Activated CD4-positive, alpha-beta T cell treated with anti-CD3 and anti-CD28 coated beads for 48 hours (primary cell): ENCODE measurements around the gene MAN2A1.
"Not testable (repeated sequence)": the region's sequence is repeated elsewhere in the genome, so short reads cannot be mapped to it uniquely, and the experiment has no call there.

Experiments used
- DNase-seq: peaks from one replicate; pipeline ENCODE4 v3.0.0-alpha.2; 2020

MAN2A1 gene

DNA sequence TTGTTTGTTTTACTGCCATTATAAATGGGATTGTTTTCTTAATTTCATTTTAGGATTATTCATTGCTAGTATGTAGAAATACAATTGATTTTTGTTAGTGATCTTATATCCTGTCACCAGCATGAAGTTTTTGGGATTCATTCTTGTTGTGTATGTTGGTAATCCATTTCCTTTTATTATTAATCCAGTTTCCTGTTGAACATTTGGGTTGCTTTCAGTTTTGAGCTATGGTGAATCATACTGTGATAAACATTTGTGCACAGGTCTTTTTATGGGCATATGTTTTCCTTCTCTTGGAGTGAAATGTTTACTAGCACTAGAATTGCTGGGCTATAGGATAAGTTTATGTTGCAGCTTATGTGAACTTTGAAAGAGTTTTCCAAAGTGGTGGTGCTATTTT, 69.6 kb downstream of the MAN2A1 start:
- no peak for DNase-seq

DNA sequence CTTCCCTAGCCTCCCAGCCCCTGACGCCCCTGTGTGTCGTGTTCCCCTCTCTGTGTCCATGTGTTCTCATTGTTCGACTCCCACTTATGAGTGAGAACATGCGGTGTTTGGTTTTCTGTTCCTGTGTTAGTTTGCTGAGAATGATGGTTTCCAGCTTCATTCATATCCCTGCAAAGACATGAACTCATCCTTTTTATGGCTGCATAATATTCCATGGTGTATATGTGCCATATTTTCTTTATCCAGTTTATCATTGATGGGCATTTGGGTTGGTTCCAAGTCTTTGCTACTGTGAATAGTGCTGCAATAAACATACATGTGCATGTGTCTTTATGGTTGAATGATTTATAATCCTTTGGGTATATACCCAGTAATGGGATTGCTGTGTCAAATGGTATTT, 70.4 kb downstream of the MAN2A1 start:
- DNase-seq: not testable (repeated sequence)

DNA sequence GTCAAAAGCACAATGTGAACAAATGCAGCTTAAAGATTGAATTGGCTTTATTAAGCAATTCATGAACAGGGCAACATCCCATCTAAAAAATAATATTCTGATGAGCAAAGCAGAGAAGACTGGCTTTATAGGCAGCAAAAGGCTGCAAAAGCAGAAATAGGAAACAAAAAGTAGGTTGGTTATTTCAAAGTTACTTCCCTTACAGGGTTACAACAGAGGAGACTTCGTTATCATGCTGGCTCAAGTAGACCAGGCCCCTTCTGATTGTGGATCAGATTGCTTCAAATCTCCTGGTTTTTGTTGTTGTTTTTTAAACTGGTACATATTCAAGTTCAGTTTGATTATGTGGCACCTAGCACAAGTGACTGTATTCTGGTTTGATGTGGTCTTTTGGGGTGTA, 73.1 kb downstream of the MAN2A1 start:
- no peak for DNase-seq

DNA sequence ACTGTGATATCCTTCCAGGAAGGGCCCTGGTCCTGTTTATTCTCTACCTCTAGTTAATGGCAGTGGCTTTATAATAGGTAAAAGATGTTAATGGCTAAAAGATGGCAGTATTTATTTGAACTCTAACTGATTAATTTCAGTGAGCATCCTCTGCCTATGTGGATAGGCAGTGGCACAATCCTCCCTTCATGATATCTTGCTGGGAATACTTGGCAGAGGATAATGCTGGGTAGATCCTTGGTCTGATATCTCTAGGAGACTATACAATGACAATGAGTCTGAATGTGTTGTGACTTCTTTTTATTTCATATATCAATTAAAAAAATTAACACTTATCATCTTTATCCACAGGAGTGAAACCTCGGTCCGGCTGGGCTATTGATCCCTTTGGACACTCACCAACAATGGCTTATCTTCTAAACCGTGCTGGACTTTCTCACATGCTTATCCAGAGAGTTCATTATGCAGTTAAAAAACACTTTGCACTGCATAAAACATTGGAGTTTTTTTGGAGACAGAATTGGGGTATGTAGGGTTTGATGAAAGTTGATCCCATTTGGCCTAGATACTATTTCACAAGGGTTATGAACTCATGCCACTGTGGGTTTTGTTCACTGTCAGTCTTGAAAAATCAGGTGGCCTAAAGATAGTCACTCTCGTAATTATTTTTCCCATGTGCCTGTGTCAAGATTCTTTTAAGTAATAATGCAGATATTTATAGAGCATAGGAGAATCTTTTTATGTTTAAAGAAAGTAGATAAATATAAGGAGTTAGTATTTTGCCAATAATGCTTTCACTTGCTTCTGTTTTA, 77.7 kb downstream of the MAN2A1 start:
- no peak for DNase-seq

DNA sequence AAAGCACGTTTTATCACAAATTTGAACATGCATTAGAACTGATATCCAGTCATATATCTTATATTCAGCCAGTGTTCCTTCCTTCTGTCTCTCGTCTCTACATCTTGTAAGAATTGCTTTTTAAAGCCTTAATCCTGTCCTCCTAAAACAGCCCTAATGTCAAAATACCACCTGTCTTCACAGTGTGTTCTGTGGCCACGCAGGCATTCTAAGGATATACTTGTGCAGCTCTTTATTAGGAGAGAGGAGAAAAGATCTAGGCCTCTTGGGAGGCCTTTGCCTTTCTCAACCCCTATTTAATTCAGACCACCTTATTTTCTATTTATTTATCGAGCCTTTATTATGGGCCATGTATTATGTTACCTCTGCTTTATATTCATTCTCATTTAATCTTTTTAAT, 78.3 kb downstream of the MAN2A1 start:
- no peak for DNase-seq

DNA sequence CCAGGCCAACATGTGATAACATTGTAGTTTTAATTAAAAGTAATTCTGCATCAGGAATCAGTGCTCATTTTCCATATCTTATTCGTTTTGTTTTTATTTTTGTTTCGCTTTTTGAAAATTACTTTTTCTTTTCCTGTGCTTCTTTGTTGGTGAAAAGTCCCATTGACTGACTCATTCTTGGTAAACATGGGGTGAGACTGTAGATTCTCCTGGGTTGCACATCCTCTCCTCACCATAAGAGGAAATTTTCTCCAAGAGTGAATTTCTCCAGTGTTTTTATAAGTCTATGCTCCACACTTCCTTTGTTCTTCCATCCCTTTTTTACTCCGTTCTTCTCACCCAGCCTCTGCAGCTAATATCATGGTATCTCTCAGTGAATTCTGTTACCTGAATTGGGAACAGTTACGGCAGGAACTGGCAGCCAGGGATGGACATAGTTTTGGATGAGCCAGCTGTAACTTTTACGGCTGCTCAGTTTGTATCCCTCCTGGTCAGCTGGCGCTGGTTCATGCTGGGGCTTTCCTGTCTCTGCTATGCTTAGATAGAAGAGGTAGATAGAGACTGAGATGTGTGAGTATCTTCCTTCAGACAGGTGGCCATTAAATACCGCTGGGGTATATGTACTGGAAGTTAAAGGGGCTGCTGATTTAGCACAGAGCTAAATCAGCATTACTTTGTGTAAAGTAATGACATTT, 80.0 kb downstream of the MAN2A1 start:
- no peak for DNase-seq

DNA sequence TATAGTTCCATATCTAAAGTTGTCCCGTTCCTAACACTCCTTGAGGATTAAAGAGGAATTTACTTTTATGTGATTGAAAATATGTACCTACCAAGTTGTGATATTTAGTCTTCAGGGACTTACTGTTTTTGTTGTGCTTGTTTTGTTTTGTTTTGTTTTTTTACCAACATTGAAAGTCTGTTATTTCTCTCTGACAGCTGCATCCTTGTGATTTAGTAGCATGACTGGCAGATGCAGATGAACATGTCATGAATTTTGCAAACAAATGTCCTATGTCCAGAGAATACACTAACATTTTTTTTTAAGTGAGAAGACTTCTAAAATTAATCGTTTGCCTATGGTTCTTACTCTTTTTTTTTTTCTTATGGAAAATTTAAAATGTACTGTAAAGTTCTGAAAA, 85.4 kb downstream of the MAN2A1 start:
- DNase-seq: no peak

DNA sequence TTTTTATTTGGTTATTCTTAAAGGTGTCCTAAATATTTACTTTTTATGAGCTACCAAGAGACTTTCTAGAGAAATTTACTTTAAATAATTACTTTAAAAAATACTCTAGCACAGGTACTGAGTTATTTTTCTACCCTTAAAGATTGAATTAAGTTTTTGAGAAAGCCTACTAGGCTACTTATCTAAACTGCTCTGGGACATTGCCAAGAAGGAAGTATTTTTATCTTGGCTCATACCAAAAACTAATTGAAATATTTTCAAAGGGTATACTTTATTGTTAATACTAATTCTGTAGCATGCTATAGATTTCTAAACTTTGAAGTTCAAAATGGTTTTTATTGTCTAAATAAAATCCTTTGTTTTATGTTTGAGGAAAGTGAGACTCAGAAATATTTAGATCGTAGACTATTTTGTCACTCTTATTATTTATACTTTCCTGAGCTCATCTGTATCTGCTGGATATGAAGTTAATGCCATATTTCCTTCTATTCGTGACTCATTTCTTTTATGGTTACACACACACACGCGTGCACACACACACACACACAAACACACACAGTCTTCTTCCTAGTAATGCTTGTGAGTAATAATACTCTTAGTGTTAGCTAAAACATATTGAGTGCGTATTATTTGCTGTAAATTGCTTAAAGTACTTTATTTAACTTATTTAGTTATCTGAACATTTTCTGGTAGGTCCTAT, 89.5 kb downstream of the MAN2A1 start:
- DNase-seq: no peak

DNA sequence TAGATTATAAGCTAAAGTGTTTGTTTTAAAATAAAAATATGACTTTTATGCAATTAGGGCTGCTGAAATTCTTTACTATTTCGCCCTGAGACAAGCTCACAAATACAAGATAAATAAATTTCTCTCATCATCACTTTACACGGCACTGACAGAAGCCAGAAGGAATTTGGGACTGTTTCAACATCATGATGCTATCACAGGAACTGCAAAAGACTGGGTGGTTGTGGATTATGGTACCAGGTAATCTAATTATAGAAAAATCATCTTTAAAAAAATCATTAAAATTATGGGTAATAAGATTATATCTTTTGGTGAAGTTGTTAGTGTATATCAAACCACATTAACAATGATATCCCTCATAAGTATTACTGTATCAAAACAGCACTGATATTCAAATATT, 95.0 kb downstream of the MAN2A1 start:
- DNase-seq: no peak

DNA sequence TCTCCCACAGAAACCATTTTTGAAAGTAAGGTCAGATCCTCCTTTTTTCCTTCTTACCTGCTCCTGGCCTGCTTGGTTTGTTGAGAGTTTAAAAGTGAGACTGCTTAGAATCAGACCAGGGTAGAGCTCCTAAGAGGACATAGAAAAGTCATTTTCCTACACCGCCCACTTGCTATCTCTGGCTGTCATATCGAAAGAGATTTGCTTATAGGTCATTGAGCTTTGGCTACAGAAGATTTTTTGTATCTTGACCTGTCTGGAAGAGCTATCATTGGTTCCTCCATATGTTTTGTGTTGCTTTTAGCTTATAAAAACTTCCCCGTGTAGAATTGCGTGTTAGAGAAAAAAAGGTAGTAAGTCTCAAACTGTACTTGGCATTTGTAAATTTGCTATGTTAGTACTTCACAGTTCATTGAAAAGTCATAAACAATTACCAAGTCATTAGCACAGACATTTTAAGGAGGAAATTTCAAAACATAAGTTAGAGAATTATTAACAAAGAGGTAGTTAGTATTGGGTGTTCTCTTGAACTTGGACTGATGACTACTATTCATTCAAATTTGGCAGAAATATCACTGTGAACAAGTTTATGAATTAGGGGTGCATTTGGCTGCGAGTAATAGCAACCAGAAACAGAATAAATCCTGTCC, 96.6 kb downstream of the MAN2A1 start:
- no peak for DNase-seq

DNA sequence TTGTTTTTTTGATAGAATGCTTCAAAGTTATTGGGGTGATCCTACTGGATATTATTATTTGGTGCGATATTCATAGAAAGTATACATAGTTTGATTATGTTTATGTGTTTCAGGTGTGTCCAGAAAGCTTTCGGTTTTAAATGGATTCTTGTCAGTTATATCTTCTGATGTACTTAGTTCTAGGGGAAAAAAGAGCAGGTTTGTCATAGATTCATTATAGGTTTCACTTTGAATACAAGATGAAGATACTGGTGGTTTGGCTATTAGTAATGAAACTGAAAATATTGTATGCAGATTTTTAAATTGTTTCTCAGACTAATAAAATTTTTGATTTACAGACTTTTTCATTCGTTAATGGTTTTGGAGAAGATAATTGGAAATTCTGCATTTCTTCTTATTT, 98.9 kb downstream of the MAN2A1 start:
- DNase-seq: no peak

DNA sequence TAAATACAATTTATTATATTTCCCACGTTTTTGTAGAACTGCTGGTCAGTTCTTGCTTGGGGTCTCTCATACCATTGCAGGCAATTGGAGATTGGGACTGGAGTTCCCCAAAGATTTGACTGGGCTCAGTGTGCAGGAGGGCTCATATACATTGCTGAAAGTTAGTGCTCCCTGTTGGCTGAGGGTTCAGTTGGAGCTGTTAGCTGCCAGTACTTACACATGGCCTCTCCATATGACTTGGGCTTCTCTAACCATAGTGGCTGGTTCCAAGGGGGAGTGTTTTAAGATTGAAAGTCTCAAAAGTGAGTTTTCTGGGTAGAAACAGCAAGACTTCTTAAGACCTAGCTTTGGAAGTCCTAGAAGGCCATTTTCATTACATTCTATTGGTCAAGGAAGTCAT, 102.9 kb downstream of the MAN2A1 start:
- DNase-seq: no peak

DNA sequence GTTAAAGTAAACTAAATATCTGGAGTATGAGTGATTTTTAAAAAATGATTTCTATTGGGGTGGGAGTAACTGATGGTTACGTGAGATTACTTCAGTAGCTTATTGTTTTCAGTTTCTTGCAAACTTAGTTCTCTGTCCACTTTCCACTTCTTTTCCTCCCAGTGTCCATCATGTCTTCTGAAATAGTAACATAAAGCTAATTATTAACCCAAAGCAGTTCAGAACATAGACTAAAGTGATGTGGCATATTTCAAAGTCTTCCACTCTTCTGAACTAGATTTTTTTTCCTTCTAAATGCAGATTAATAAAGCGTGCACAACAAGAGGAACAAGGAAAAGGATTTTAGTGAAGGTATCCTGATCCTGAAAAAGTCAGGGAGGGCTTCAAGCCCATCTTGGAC, 114.1 kb downstream of the MAN2A1 start:
- DNase-seq: no peak

DNA sequence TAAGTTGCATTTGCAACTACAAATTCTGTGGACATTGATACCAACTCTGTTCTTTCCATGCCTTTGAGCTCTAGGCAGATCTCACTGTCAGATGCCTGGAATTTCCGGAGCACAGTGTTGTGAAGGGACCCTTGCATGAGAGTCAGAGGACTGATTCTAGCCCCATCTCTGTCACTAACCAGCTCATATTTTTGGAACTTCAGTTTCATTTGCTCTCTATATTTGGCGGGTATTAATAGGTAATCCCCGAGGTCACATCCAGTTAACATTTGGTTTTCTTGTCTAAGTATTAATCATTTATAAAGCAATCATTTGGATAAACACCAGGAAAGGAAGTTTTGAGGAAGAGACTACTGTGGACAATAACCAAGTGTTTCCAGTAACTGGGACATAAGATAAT, 115.7 kb downstream of the MAN2A1 start:
- no peak for DNase-seq

DNA sequence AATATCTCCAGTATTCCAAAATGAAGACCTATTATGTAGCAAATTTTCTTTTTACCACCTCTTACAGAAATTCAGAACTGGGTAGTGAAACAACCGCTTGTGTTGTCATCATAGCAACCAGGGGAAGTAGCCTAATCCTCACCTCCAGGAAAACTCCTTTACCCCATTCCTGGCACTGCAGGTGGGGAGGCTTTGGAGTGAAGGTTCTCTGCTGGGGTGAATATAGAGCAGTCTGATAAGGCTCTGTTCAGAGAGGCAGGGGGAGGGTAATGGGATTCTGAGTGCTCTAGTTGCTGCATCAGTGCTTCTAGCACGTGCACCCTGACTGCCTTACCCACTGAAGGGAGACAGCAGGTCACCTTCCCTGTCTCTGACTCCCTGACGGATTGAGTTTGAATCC, 116.2 kb downstream of the MAN2A1 start:
- DNase-seq: no peak

DNA sequence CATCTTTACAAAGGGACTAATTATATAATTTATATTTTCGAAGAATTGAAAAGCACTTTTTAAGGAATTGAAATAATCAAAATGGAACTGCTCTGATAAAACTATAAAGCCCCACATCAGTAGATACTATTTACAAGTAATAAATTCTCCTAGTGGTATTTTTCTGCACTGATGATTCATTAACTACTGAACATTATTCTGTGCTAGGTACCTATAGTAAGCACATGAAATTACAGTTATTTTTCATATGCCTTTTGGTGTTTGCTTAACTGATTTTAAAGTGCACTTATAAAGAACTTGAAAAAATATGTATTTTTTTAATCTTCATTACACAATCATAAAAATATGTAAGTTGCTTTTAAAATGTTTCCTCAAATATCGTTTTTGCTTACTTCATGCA, 123.0 kb downstream of the MAN2A1 start:
- DNase-seq: no peak

DNA sequence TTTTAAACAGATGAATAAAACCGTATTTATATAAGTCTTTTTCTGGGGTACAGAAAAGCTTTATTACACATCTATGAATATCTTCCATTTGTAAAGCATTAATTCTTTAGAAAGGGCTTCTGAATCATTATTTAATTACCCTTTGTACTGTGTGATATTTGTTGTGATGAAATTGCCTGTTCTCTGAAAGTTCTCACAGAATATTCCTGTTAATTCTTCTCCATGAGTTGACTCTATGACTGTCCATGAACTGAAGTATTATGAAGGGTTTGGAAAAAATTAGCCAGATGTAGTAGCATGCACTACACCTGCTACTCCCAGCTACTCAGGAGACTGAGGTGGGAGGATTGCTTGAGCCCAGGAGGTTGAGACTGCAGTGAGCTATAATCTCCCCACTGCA, 127.0 kb downstream of the MAN2A1 start:
- DNase-seq: no peak

DNA sequence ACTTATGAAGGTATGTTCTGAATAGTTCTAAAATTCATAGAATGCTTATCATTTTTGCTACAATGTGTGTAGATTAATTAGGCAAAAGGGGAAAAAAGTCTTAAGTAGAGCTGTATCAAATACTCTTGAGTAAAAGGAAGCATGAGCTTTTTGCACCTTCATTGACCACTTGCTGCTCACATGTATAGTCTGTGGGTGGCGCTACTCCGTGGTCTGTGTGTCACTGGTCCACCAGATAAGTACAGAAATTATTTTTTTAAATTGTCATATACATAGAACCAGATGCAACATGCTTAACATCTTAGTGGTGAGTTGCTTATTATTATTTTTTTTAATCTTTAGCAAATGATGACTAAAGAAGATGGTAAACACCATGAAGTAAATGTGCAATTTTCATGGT, 130.2 kb downstream of the MAN2A1 start:
- DNase-seq: no peak

DNA sequence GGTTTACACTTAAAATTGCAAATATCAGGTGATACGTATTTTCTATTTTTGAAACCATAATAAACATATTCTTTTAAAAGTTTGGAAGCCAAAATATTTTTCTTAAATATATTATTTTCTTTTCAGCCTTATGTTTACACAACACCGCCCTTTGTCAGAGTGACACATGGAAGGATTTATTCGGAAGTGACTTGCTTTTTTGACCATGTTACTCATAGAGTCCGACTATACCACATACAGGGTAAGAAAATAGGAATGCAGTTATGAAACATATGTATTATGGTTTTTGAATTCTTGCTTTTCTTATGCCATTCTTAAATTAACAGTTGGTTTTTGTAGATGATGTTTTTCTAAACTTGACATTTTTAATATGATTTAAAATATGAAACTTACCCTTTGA, 133.9 kb downstream of the MAN2A1 start:
- no peak for DNase-seq

DNA sequence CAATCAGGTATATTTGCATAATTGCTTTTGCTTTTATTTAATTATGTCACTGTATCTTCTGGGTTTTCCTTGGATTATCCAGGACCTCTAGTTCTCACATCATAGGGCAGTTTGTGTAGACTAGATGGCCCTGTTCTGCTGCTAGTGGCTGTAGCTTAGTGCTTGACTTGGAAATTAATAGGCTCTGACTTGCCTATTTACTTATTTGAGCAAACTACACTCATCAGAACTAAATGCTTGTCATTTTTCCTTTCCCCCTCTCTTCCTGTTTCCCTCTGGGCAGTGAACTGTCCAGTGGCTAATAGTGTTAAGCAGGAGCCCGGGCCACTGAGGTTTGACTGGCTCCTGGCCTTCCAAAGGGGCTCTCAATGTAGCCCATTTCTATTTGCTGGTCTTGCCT, 135.7 kb downstream of the MAN2A1 start:
- DNase-seq: no peak

DNA sequence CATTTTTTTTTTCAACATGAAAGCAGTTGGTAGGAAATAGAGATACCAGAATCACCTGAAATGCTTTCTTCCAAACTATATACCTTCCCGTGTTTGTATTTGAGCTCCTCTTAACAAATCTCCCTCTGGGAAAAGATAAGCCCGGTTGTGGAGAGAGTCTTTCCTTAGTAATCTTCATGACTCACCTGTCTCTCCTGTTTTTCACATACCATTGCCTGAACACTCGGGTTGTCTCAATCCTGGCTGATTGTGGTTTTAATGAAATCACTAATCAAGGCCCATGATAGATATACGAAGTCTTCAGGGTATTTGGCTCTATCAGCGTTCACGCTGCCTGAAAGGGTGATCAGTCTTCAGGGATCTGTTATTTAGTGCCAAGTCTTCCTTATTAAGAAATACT, 136.7 kb downstream of the MAN2A1 start:
- DNase-seq: no peak

DNA sequence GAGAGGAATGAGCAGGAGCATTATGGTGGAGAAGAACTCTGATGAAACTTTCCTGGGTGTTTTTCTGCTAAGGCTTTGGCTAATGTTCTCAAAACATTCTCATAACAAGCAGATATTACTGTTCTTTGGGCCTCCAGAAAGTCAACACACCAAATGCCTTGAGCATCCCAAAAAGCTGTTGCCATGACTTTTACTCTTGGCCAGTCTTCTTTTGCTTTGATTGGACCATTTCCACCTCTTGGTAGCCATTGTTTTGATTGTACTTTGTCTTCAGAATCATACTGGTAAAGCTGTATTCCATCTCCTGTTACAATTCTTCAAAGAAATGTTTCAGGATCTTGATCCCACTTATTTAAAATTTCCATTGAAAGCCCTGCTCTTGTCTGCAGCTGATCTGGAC, 139.6 kb downstream of the MAN2A1 start:
- DNase-seq: no peak

DNA sequence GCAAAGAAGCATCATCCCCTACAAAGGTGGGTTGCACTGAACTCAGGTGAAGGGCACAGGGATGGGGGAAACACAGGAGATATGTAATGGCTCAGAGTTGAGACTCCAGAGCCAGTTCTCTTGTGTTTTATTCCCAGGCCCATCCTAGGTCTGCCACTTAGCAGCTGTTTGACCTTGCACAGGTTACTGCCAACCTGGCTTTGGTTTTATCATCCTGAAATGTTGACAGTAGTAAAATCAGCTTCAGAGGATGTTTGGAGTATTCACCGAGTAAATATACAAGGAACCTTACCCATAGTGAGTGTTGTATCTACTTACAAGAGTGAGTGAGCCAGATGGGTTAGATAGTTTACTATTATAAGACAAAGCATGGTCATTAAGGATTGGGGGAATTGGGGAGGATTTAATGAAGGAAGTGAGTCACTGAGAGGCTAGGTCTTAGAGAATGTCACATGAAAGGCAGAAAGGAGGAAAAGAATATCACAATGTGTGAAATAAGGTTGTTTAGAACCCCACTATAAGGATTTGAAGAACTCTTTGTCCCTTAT, 141.3 kb downstream of the MAN2A1 start:
- DNase-seq: no peak
